ENCODE results near the gene SOCS4. TPM values are rescaled to one million over a fixed set of nuclear protein-coding genes. Genes with fewer than 3 reads are reported as not detected.
"Not testable (repeated sequence)": the region's sequence is repeated elsewhere in the genome, so short reads cannot be mapped to it uniquely, and the experiment has no call there.

Gene SOCS4
- total RNA-seq, 1 donor from 2014 or later = 23.7 TPM

DNA sequence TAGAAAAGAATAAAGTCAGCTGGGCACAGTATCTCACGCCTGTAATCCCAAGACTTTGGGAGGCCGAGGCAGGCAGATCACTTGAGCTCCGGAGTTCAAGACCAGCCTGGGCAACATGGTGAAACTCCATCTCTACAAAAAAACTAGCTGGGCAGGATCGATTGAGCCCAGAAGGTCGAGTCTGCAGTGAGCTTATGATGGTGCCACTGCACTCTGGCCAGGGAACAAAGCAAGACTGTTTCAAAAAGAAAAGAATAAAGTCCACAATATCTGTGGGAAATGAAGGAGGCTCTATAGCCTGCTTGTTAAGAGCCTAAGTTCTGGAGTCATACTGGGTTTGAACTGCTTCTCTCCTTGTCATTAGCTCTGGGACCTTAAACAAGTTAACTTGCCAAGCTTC, 32.3 kb downstream of the SOCS4 start:
- no peak overlapping the region for H3K4me3 Mint-ChIP-seq (ENCODE audit: low read depth)
- H3K9me3 Mint-ChIP-seq (ENCODE audit: low read depth) = peaks cover 3% of the 10 kb centered on the region
- H3K36me3 Mint-ChIP-seq (ENCODE audit: insufficient read depth) = peaks cover 38% of the 10 kb centered on the region
- TF ChIP-seq, protein P1, sequence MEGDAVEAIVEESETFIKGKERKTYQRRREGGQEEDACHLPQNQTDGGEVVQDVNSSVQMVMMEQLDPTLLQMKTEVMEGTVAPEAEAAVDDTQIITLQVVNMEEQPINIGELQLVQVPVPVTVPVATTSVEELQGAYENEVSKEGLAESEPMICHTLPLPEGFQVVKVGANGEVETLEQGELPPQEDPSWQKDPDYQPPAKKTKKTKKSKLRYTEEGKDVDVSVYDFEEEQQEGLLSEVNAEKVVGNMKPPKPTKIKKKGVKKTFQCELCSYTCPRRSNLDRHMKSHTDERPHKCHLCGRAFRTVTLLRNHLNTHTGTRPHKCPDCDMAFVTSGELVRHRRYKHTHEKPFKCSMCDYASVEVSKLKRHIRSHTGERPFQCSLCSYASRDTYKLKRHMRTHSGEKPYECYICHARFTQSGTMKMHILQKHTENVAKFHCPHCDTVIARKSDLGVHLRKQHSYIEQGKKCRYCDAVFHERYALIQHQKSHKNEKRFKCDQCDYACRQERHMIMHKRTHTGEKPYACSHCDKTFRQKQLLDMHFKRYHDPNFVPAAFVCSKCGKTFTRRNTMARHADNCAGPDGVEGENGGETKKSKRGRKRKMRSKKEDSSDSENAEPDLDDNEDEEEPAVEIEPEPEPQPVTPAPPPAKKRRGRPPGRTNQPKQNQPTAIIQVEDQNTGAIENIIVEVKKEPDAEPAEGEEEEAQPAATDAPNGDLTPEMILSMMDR (IDR thresholded peaks at IDR 0.05; ENCODE audit: unreplicated experiment) = no peak
- H3K27ac Mint-ChIP-seq = no peak overlapping the region
- peaks cover 3% of the 10 kb centered on the region for H3K4me1 Mint-ChIP-seq (ENCODE audit: low read depth)
- no peak for DNase-seq (ENCODE audit: low spot score, unreplicated experiment)
- H3K27me3 Mint-ChIP-seq = no peaks in the 10 kb centered on the region

DNA sequence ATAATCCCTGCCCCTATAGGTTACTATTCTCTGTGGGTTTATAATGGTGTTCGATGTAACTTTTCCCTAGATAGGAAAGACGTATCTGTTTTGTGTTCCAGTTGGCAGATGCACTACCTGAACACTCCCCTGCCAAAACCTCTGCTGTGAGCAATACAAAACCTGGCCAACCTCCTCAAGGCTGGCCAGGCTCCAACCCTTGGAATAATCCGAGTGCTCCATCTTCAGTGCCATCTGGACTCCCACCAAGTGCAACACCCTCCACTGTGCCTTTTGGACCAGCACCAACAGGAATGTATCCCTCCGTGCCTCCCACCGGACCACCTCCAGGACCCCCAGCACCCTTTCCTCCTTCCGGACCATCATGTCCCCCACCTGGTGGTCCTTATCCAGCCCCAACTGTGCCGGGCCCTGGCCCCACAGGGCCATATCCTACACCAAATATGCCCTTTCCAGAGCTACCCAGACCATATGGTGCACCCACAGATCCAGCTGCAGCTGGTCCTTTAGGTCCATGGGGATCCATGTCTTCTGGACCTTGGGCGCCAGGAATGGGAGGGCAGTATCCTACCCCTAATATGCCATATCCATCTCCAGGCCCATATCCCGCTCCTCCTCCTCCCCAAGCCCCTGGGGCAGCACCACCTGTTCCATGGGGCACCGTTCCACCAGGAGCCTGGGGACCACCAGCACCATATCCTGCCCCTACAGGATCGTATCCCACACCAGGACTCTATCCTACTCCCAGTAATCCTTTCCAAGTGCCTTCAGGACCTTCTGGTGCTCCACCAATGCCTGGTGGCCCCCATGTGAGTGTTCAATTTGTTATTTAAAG, 35.7 kb downstream of the SOCS4 start:
- TF ChIP-seq, protein P1 (IDR thresholded peaks at IDR 0.05; ENCODE audit: unreplicated experiment) = no peak
- DNase-seq (ENCODE audit: low spot score, unreplicated experiment) = no peak
- no peaks in the 10 kb centered on the region for H3K4me1 Mint-ChIP-seq (ENCODE audit: low read depth)
- no peak overlapping the region for H3K4me3 Mint-ChIP-seq (ENCODE audit: low read depth)
- H3K27me3 Mint-ChIP-seq = no peaks in the 10 kb centered on the region
- H3K27ac Mint-ChIP-seq = peak overlapping the region; percentile 29
- H3K9me3 Mint-ChIP-seq (ENCODE audit: low read depth) = no peaks in the 10 kb centered on the region
- H3K36me3 Mint-ChIP-seq (ENCODE audit: insufficient read depth) = peaks cover 44% of the 10 kb centered on the region

DNA sequence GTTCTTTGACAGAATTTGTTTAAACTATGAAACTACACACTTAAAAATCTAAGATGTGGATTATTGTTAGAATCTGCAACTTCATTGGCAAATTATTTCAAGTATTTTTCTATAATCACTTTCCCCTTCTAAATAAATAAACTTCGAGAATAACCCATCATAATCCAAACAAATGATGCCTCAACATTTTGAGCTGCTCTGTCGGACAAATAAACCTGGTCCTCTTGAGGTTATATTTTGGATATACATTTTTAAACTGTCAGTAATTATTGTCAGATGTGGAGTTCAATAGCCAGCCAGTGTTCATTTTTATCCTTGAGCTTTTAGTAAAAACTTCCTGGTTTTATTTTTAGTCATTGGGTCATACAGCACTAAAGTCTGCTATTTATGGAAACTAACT, 37.9 kb downstream of the SOCS4 start:
- not testable (repeated sequence) for H3K4me3 Mint-ChIP-seq (ENCODE audit: low read depth); H3K4me1 Mint-ChIP-seq (ENCODE audit: low read depth); H3K27me3 Mint-ChIP-seq; H3K27ac Mint-ChIP-seq; H3K9me3 Mint-ChIP-seq (ENCODE audit: low read depth); DNase-seq (ENCODE audit: low spot score, unreplicated experiment)
- H3K36me3 Mint-ChIP-seq (ENCODE audit: insufficient read depth) = peaks cover 35% of the 10 kb centered on the region

DNA sequence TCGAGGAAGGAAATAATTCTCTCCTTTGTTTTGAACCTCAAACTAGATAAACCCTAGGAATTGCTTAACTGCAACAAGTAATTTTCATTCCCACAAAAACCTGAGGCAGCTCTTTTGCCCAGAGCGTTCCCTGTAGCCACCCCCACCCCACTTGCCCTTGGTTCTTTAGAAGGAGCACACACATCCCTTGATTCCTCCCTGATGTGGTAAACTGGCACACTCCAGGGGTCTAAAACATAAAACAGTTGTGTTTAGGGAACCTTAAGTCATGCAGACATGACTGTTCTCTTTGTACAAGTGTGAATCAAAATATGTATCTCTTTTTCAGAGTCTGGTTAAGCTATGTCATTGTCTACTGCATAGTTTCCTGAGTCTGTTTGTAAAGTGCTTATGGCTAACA, 38.4 kb downstream of the SOCS4 start:
- H3K36me3 Mint-ChIP-seq (ENCODE audit: insufficient read depth) = peaks cover 34% of the 10 kb centered on the region
- no peaks in the 10 kb centered on the region for H3K9me3 Mint-ChIP-seq (ENCODE audit: low read depth)
- no peaks in the 10 kb centered on the region for H3K27me3 Mint-ChIP-seq
- TF ChIP-seq, protein P1 (IDR thresholded peaks at IDR 0.05; ENCODE audit: unreplicated experiment) = no peak
- no peak for DNase-seq (ENCODE audit: low spot score, unreplicated experiment)
- no peaks in the 10 kb centered on the region for H3K4me1 Mint-ChIP-seq (ENCODE audit: low read depth)
- H3K4me3 Mint-ChIP-seq (ENCODE audit: low read depth) = no peak overlapping the region
- H3K27ac Mint-ChIP-seq = no peak overlapping the region

DNA sequence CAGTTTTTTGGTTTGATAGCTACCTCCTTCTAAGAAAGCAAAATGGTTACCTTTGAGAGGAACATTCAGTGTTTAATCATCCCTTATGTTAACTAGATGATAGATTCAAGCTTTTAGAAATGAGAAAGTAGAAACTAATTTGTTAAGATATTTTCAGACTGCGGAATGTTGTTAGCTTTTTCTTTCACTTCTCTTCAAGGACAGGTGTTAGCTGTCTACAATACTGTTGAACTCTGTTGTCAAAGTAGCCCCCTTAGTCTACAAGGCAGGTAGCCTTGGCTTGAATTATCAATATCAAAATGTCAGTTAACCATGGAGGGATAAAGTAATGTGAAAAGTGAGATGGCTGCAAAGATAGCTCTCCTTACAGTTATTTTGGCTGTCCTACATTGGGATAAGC, 39.2 kb downstream of the SOCS4 start:
- no peak for DNase-seq (ENCODE audit: low spot score, unreplicated experiment)
- Mint-ChIP-seq H3K9me3 (ENCODE audit: low read depth) (no peaks in the 10 kb centered on the region), H3K27me3 (no peaks in the 10 kb centered on the region), H3K36me3 (ENCODE audit: insufficient read depth) (peaks cover 33% of the 10 kb centered on the region), H3K4me3 (ENCODE audit: low read depth) (no peak overlapping the region), H3K27ac (no peak overlapping the region), H3K4me1 (ENCODE audit: low read depth) (no peaks in the 10 kb centered on the region)
- TF ChIP-seq, protein P1 (IDR thresholded peaks at IDR 0.05; ENCODE audit: unreplicated experiment) = no peak

DNA sequence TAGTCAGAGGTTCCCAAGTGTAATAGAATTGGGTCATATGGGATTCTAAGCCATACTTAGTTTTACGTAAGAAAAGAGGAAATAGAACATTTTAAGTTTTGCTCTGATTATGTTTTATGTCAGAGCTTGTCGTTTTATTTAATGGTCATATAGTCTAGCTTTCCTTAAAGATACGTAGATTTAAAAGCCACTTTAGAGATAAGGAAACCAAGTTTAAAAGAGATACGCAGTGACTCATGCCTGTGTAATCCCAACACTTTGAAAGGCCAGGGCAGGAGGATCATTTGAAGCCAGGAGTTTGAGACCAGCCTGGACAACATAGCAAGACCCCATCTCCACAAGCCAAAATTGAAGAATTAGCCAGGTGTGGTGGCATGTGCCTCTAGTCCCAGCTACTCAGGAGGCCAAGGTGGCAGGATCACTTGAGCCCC, 44.0 kb downstream of the SOCS4 start:
- Mint-ChIP-seq H3K27me3 (no peaks in the 10 kb centered on the region), H3K36me3 (ENCODE audit: insufficient read depth) (peaks cover 11% of the 10 kb centered on the region), H3K4me1 (ENCODE audit: low read depth) (peaks cover 3% of the 10 kb centered on the region), H3K4me3 (ENCODE audit: low read depth) (no peak overlapping the region), H3K9me3 (ENCODE audit: low read depth) (no peaks in the 10 kb centered on the region), H3K27ac (no peak overlapping the region)
- no peak for DNase-seq (ENCODE audit: low spot score, unreplicated experiment)
- TF ChIP-seq, protein P1 (IDR thresholded peaks at IDR 0.05; ENCODE audit: unreplicated experiment) = no peak
